Measurements from ENCODE around the gene POC1B. TPM values are rescaled to one million over a fixed set of nuclear protein-coding genes. Genes with fewer than 3 reads are reported as not detected.
A peak's percentile ranks its signal among the peaks of the same experiment; 100 is the strongest.

POC1B gene
- polyA plus RNA-seq, 1 donor (not counting 4 experiments of a cell fraction or from before 2014, with no cell fraction given) = 16.4 TPM

DNA sequence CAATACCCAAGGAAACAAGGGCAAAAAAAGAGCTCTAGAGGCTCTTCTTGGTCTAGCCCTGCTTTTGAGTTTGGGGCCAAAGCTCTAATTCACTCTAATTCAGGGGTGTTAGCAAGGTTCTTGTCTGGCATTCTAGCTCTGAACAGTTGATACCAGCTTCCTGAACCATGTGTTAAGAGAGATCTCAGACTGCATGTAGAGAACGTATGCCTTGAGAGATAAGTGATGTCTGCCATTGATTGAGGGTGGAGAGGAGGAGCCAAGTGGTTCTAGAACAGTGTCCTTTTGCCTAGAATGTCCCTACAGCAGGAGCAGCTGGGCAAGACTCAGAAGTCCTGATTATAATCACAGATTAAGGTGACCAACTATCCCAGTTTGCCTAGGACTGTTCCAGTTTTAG, 18.2 kb upstream of the POC1B start:
- no peak for TF ChIP-seq CTCF (optimal IDR thresholded peaks at IDR 0.05 in 1 of 3, IDR thresholded peaks at IDR 0.05 in 1 of 3, conservative IDR thresholded peaks at IDR 0.05 in 1 of 3; ENCODE audit: extremely low read depth in 1 of 3, insufficient read depth in 2 of 3, low read length in 3 of 3)
- no peak for TF ChIP-seq EZH2 (IDR thresholded peaks at IDR 0.05; ENCODE audit: low read length)
- no peaks in the 10 kb centered on the region for H3K36me3 ChIP-seq (ENCODE audit: control insufficient read depth in 2 of 2, extremely low read depth in 1 of 2, insufficient read depth in 2 of 2, low read length in 2 of 2)
- H3K27ac ChIP-seq (ENCODE audit: control insufficient read depth, insufficient read depth, low read length) = no peak overlapping the region
- FAIRE-seq = no peak
- H3K9me3 ChIP-seq (ENCODE audit: control insufficient read depth, low read depth, low read length) = no peaks in the 10 kb centered on the region
- H3K27me3 ChIP-seq (ENCODE audit: control insufficient read depth, extremely low read depth, insufficient read depth, low read length) = no peaks in the 10 kb centered on the region
- dilution Hi-C loops (cut with MboI; ENCODE audit: extremely low pct_ligation_motif_present, low sequenced_read_pairs) = no loop called here
- no peaks in the 10 kb centered on the region for H4K20me1 ChIP-seq (ENCODE audit: control insufficient read depth, extremely low read depth, insufficient read depth, low read length)
- H3K4me1 ChIP-seq (ENCODE audit: control insufficient read depth, extremely low read depth, insufficient read depth, low read length) = peaks cover 5% of the 10 kb centered on the region
- no peak overlapping the region for H2AFZ ChIP-seq (ENCODE audit: control insufficient read depth, low read length)
- H3K79me2 ChIP-seq (ENCODE audit: control insufficient read depth, insufficient read depth, low read length) = no peaks in the 10 kb centered on the region
- H3K4me3 ChIP-seq (ENCODE audit: control insufficient read depth in 2 of 3, extremely low read depth in 1 of 3, insufficient read depth in 2 of 3, low read depth in 1 of 3, low read length in 3 of 3) = no peak overlapping the region
- H3K9ac ChIP-seq (ENCODE audit: control insufficient read depth, extremely low read depth, insufficient read depth, low read length) = no peak overlapping the region
- no peak for DNase-seq (ENCODE audit: low read depth, low spot score)
- H3K9me1 ChIP-seq (ENCODE audit: control insufficient read depth, extremely low read depth, insufficient read depth, low read length) = no peaks in the 10 kb centered on the region
- no peak overlapping the region for H3K4me2 ChIP-seq (ENCODE audit: control insufficient read depth, extremely low read depth, insufficient read depth, low read depth, low read length)

DNA sequence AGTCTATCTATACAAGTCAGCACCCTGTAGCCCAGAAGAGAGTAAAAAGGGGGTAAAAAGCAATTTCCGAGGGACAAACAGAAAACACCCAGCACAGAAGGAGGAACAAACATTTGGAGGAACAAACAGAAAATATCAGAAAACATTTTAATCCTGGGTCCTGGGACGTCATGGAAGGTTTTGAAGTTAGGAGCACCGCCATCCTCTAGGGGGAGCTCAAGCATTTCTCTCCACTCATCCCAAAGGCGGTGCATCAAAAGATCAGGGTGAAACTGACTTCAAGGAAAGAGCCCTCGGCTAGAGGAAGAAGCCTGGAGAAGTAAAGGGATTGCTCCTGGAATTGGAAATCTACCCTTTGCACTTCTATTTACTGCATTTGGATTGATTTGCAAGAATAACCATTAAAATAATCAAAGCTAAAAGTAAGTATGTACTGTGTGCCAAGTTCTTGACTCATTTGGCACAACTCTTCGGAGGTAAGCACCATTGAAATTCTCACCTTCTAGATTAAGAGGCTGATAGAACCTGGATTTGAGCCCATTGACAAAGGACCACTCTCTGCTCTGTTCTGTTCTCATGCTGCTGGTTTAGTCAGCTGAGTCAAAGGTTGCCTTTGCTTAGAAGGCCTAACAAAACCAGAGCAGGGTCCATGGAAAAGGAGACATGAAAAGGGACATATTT, 17.2 kb upstream of the POC1B start:
- H4K20me1 ChIP-seq (ENCODE audit: control insufficient read depth, extremely low read depth, insufficient read depth, low read length) = no peaks in the 10 kb centered on the region
- no peaks in the 10 kb centered on the region for H3K9me3 ChIP-seq (ENCODE audit: control insufficient read depth, low read depth, low read length)
- TF ChIP-seq EZH2 (IDR thresholded peaks at IDR 0.05; ENCODE audit: low read length) (no peak), CTCF (optimal IDR thresholded peaks at IDR 0.05 in 1 of 3, IDR thresholded peaks at IDR 0.05 in 1 of 3, conservative IDR thresholded peaks at IDR 0.05 in 1 of 3; ENCODE audit: extremely low read depth in 1 of 3, insufficient read depth in 2 of 3, low read length in 3 of 3) (peak; percentile 84 to 92 (median 84))
- H2AFZ ChIP-seq (ENCODE audit: control insufficient read depth, low read length) = no peak overlapping the region
- no peaks in the 10 kb centered on the region for H3K79me2 ChIP-seq (ENCODE audit: control insufficient read depth, insufficient read depth, low read length)
- FAIRE-seq (peak; percentile 46), DNase-seq (ENCODE audit: low read depth, low spot score) (no peak)
- no peaks in the 10 kb centered on the region for H3K36me3 ChIP-seq (ENCODE audit: control insufficient read depth in 2 of 2, extremely low read depth in 1 of 2, insufficient read depth in 2 of 2, low read length in 2 of 2)
- H3K9ac ChIP-seq (ENCODE audit: control insufficient read depth, extremely low read depth, insufficient read depth, low read length) = no peak overlapping the region
- no peak overlapping the region for H3K27ac ChIP-seq (ENCODE audit: control insufficient read depth, insufficient read depth, low read length)
- peak overlapping the region; percentile 34 for H3K4me2 ChIP-seq (ENCODE audit: control insufficient read depth, extremely low read depth, insufficient read depth, low read depth, low read length)
- peaks cover 5% of the 10 kb centered on the region for H3K4me1 ChIP-seq (ENCODE audit: control insufficient read depth, extremely low read depth, insufficient read depth, low read length)
- no peaks in the 10 kb centered on the region for H3K9me1 ChIP-seq (ENCODE audit: control insufficient read depth, extremely low read depth, insufficient read depth, low read length)
- H3K27me3 ChIP-seq (ENCODE audit: control insufficient read depth, extremely low read depth, insufficient read depth, low read length) = no peaks in the 10 kb centered on the region
- dilution Hi-C loops (cut with MboI; ENCODE audit: extremely low pct_ligation_motif_present, low sequenced_read_pairs) = no loop called here
- no peak overlapping the region for H3K4me3 ChIP-seq (ENCODE audit: control insufficient read depth in 2 of 3, extremely low read depth in 1 of 3, insufficient read depth in 2 of 3, low read depth in 1 of 3, low read length in 3 of 3)

Data from keratinocyte (primary cell).